CD4-positive, alpha-beta T cell treated with Interleukin-2 at 100 ng/mL for 4 hours (primary cell): Measurements from ENCODE around the gene MEF2C.
"Not testable (repeated sequence)": the region's sequence is repeated elsewhere in the genome, so short reads cannot be mapped to it uniquely, and the experiment has no call there.

Experiments used
- DNase-seq: peaks from one replicate; pipeline ENCODE4 v3.0.0-alpha.2; 2020; ENCODE audit warnings: low spot score

MEF2C gene

DNA sequence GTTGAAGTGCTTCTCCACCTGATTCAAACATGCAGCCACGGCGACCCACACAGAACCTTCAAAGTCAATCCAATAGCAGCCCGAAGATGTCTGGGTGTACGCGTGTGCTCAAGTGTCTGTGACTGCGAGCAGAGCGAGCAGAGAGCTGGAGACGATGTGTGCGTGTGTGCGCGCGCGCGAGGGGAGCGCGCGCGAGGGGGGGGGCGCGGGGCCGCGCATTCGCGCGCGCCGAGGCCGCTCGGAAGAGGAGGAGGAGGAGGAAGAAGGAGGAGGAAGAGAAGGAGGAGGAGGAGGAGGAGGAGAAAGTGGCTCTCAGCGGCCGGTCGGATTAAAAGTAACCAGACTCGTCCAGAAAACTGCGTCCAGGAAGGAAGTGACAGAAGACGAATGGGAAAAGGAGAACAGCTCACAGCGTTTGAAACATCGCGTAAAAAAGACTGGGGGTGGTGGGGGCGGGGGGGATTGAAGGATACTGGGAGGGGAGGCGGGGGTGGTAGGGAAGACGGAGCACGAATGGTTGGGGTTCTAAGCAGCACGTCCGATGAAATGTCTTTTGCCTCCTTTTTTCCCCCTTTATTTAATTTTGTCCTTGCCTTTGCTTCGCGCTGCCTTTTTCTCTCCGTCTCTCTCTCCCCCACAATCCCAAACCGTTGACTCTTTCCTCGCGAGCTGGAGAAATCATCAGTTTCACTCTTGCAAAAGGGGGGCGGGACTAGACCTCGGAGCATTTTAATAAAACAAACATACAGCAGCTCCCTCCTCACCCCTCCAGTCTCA, at the start of gene MEF2C:
TSS of gene MEF2C (minus strand) at position 126 of the 777 bp plus-strand sequence. CDS start 59,396 bp downstream, outside the sequence.
- DNase-seq = no peak

DNA sequence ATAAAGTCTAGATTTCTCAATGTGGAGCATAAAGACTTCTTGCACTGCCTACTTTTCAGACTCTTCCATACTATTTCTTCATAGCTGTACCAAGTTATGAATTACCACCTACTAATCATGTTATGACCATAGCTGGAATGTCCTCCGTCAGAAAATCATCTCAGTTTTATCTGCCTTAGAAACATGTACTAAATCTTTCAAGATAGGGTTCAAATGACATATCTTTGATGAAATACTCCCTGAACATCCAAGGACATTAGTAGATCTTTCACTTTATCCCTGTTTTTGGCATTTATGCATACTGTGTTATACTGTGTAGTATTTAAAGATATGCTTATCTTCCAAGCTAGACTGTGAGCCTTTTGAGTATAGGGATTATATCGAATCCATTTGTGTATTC, 49.6 kb upstream of the MEF2C start:
- no peak for DNase-seq

DNA sequence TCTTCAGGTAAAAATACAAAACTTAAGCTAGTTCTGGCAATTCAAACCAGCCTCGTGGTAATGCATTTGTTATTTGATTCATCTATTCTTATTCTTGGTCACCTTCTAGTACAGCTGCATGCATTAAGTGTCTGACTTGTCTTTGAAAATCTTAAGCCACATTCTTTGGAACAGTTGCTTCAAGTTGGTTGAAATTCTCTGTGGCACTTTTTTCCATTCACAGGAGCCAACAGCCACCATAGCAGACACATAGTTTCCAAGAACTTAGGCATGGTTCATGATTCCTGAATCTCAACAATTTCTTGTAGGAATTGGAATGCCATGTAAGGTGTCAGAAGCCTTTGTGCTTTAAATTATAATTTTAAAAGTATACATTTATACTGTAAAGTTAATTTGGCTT, 47.4 kb upstream of the MEF2C start:
- no peak for DNase-seq

- DNase-seq = no peak
These were observed 46.4 kb upstream of the MEF2C start for GRCh38 chr5:88929385-88929784.

DNA sequence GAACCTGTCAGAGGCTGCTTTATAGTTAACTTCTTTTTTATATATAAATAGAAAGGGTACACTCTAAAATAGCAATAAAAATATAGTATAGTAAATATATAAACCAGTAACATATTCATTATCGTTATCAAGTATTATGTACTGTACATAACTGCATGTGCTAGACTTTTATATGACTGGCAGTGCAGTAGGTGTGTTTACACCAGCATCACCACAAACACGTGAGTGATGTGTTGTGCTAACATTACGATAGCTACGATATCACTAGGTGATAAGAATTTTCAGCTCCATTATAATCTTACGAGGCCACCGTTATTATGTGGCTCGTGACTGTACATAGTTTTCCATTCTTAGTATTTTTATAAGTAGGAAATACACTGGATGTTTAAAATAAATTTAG, 43.8 kb upstream of the MEF2C start:
- DNase-seq = no peak

DNA sequence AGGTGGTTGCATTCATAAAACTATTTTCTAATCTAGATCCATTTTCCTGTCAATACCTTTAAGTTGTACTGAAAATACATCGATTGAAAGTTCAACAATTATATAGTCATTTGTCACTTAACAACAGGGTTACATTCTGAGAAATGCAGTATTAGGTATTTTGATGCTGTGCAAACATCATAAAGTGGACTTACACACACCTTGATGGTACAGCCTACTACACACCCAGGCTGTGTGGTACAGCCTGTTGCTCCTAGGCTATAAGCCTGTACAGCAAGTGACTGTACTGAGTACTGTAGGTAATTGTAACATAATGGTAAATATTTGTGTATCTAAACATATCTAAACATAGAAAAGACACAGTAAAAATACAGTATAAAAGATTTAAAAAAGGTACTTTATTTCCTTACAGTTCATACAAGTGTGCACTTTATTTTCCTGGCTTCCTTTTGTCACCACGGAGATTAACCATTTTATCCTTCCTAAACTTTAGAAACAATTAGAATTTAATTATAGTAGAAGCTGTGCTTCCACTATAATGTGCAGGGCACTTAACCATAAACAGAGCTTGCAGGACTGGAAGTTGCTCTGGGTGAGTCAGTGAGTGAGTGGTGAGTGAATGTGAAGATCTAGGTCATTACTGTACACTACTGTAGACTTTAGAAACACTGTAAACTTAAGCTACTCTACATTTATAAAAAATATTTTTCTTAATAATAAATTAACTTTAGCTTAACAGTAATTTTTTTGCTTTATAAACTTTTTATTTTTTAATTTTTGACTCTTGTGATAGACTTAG, 42.9 kb upstream of the MEF2C start:
- no peak for DNase-seq

DNA sequence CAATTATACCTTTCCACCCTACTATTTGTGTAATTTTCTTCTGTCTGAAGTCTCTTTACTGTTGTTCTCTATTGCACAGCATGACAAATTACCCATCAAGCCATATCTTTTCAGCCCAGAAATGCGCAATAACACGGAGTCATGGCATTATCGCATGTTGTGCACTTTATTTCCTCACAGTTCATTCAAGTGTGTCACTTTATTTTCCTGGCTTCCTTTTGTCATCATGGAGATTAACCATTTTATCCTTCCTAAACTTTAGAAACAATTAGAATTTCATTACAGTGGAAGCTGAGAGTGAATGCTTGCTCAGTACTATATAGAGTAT, 41.3 kb upstream of the MEF2C start:
- no peak for DNase-seq

GRCh38 chr5:88923623-88924329, 40.8 kb upstream of the MEF2C start:
- DNase-seq = no peak

DNA sequence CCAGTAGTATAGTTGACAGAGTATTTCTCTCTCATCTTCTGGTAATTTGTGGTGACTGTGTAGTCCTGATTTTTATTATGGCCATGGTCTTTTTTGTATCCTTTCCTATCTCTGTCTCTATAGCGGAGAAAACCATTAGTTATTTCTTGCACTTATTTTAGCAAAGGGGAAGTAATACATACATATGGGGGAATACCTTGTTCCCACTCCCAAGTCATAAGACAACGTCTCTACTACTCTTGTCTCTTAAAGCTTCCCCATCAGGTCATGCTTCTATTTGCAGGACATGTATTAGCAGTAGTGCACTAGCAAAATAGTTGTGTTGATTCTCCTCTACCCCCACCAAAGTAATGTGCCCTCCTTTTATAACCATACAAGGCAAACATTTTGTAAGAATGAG, 29.8 kb upstream of the MEF2C start:
- DNase-seq = not testable (repeated sequence)

- not testable (repeated sequence) for DNase-seq
These were observed 28.1 kb upstream of the MEF2C start for GRCh38 chr5:88911059-88911572.

DNA sequence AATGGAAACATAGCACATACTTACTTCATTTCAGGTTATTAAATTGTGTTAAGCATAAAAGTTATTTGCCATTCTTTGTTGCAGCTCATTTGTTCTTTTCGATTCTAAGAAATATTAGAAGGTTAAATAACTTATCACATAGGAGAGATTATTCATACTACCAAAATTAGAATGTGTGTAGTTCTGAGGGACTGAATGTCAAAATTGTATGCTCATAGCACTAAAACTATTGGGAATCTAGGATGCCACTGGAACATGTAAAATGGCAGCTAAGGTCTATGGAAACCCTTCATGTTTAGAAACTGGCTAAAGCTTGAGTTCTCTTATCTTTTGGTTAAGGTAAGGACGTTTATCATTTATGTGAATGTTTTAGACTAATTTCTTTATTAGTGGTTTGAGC, 21.5 kb upstream of the MEF2C start:
- DNase-seq = not testable (repeated sequence)

- DNase-seq = not testable (repeated sequence)
These were observed 21.0 kb upstream of the MEF2C start for GRCh38 chr5:88903966-88904365.

- DNase-seq = not testable (repeated sequence)
These were observed 18.1 kb upstream of the MEF2C start for GRCh38 chr5:88901077-88901476.

GRCh38 chr5:88899096-88899737, 16.2 kb upstream of the MEF2C start:
- DNase-seq = no peak

GRCh38 chr5:88897748-88898147, 14.8 kb upstream of the MEF2C start:
- DNase-seq = no peak

DNA sequence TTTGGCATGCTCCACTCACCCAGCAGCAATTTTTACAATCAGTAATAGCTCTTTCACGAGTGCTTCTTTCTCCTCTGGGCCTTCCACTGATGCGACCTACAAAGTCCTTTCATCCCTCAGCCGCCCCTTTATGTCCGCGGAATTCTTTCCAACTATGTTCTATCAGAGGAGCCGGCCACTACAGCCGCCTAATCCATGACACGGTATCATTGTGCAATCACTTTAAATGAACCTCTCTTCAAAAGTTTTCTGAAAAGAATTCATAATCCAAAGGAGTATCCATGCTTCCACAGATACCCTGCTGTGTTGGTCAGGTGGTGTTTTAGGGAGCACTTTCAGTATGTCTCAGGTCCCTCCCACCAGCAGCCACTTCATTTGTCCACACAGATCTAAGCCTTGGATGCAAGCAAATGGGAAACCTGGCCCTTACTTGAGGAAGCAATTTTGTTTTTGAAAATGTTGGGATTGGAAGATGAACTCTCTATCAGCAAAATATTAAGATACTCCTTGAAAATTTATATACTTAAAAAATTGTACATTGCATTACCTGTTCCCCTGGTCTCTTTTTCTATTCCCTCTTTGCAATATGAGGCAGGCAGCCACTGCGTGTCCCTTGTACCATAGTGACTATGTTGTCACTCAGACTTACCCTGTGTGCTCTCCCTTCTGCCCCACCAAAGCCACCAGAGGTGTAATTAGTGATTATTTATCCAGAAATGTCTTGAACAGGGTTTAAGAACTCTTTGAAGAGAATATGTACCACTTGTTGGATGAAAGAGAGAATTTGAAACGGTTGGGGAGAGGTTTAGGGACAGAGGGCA, 12.9 kb upstream of the MEF2C start:
- no peak for DNase-seq

- no peak for DNase-seq
These were observed 9.7 kb upstream of the MEF2C start for GRCh38 chr5:88892669-88893068.

DNA sequence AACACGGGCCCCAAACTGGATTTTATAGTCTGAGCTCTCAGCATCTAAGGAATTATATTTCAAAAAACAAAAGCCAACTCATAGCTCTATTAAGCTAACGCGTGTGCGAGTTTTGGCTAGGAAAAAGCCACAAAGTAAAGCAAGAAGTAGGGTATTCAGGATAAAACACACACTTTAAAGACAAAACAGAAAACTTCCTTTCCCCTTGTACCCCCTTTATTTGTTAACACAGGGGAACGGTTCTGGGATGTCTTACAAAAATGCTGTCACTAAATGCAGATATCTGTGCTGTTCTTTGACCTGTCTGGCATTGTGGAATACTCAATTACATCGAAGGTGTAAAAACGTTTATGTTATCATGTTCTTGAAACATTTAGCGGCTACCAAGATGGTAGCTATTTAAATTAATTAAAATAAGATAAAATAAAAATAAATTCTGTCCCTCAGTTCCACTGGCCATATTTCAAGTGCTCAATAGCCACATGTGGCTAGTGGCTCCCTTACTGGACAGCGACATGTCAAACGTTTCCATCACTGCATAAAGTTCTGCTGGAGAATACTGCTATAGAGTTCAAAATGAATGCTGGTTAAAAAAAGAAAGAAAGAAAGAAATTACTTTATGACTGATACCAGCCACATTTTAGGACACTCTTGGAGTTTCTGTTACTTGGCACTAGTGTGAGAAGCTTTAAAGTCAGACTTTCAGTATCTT, 7.2 kb upstream of the MEF2C start:
- no peak for DNase-seq

- no peak for DNase-seq
These were observed 6.4 kb upstream of the MEF2C start for GRCh38 chr5:88889189-88890069.

GRCh38 chr5:88888848-88889188, 5.8 kb upstream of the MEF2C start:
- no peak for DNase-seq
